Activated CD4-positive, alpha-beta T cell treated with anti-CD3 and anti-CD28 coated beads, Interleukin-2, amount 10 ng/mL, durations not matched to agents 24 days and 14 days (primary cell): ENCODE results near the gene CNTNAP1. TPM values are rescaled to one million over a fixed set of nuclear protein-coding genes. Genes with fewer than 3 reads are reported as not detected.

Source experiments
- DNase-seq: peaks from one replicate; pipeline ENCODE4 v3.0.0; 2022
- H3K27ac Mint-ChIP-seq: one replicate; pipeline ENCODE4 v1.8.0; 2022; ENCODE audit warnings: mild to moderate bottlenecking, mixed read lengths
- H3K27me3 Mint-ChIP-seq: one replicate; pipeline ENCODE4 v1.8.0; 2022; ENCODE audit warnings: mixed read lengths
- H3K36me3 Mint-ChIP-seq: one replicate; pipeline ENCODE4 v1.8.0; 2022; ENCODE audit warnings: low read depth, mild to moderate bottlenecking, mixed read lengths
- H3K4me1 Mint-ChIP-seq: one replicate; pipeline ENCODE4 v1.8.0; 2021; ENCODE audit warnings: mixed read lengths
- H3K4me3 Mint-ChIP-seq: one replicate; pipeline ENCODE4 v1.8.0; 2022; ENCODE audit warnings: mild to moderate bottlenecking, moderate library complexity, mixed read lengths
- H3K9me3 Mint-ChIP-seq: one replicate; pipeline ENCODE4 v1.8.0; 2021; ENCODE audit warnings: mixed read lengths
- intact Hi-C: fragments of 100-400 bp; cut with micrococcal nuclease; formaldehyde crosslinking; loops from one replicate; pipeline ENCODE4 v1.15.1; 2023
- total RNA-seq: library from RNA; stranded (reverse); gene quantifications from 2 replicates; pipeline ENCODE4 v1.2.3, GENCODE V29; 2022

CNTNAP1 gene
- total RNA-seq, 1 donor from 2014 or later: 3.0 TPM

DNA sequence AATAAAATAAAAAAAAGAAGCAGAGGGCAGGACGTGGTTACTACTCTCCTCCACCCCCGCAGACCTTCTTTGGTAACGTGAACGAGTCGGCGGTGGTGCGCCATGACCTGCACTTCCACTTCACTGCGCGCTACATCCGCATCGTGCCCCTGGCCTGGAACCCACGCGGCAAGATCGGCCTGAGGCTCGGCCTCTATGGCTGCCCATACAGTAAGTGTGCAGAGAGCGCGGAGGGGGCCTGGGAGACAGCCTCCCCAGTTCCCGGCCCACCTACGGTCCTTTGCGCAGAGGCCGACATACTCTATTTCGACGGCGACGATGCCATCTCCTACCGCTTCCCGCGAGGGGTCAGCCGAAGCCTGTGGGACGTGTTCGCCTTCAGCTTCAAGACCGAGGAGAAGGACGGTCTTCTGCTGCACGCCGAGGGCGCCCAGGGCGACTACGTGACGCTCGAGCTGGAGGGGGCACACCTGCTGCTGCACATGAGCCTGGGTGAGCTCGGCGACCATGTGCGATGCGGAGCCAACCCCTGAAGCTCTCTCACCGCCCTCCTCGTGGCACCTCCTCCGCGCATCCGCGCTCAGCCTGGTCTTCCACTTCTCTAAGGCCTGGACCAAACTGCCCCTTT is 2.7 kb downstream of the CNTNAP1 start:
- Mint-ChIP-seq H3K36me3 (no peaks in the 10 kb centered on the region), H3K27ac (no peak overlapping the region)

DNA sequence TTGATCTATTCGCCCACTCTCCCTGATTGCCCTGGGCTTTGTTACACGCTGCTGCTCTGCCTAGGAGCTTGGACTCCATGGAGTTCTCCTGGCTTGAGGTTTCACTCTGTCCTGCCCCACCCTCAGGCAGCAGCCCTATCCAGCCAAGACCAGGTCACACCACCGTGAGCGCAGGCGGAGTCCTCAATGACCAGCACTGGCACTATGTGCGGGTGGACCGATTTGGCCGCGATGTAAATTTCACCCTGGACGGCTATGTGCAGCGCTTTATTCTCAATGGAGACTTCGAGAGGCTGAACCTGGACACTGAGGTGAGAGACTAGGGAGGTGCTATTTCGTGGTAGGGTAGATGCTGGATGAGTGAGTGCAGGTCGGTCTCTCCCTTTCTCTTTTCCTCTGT is 3.5 kb downstream of the CNTNAP1 start:
- DNase-seq: no peak
- H3K4me3 Mint-ChIP-seq: no peak overlapping the region
- H3K9me3 Mint-ChIP-seq: no peaks in the 10 kb centered on the region
- H3K27ac Mint-ChIP-seq: no peak overlapping the region
- H3K27me3 Mint-ChIP-seq: peaks cover 23% of the 10 kb centered on the region
- H3K4me1 Mint-ChIP-seq: peaks cover 26% of the 10 kb centered on the region
- intact Hi-C loops: no loop called here
- H3K36me3 Mint-ChIP-seq: no peaks in the 10 kb centered on the region

More for the DNA sequence above, 2.7 kb downstream of the CNTNAP1 start:
- H3K4me1 Mint-ChIP-seq: peaks cover 31% of the 10 kb centered on the region
- H3K4me3 Mint-ChIP-seq: no peak overlapping the region
- no peak for DNase-seq
- intact Hi-C loops: no loop called here
- no peaks in the 10 kb centered on the region for H3K9me3 Mint-ChIP-seq
- peaks cover 23% of the 10 kb centered on the region for H3K27me3 Mint-ChIP-seq

DNA sequence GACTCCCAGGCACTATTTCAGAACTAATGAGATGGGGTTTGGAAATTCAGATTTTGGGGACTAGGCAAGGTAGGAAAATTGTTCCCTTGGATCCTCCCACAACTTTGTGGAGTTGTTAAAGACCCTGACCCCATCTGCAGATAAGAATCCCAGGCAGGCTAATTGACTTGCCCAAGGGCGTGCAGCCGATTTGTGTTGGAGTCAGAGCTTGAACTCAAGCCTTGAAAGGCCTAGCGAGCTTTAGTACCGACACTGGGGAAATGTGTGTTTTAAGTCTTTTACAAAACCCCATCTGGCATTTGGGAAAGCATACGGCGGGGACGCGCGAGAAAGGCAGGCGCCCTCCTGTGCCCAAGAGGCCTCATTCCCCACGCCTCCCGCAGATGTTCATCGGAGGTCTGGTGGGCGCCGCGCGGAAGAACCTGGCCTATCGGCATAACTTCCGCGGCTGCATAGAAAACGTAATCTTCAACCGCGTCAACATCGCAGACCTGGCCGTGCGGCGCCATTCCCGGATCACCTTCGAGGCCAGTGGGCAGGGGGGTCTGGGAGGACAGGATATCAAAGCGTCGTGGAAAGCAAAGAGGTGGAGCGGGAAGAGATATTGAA is 4.3 kb downstream of the CNTNAP1 start:
- Mint-ChIP-seq H3K9me3 (no peaks in the 10 kb centered on the region), H3K27ac (no peak overlapping the region), H3K36me3 (no peaks in the 10 kb centered on the region), H3K4me1 (peaks cover 21% of the 10 kb centered on the region), H3K4me3 (no peak overlapping the region), H3K27me3 (peaks cover 19% of the 10 kb centered on the region)
- DNase-seq: no peak
- intact Hi-C loops: no loop called here

DNA sequence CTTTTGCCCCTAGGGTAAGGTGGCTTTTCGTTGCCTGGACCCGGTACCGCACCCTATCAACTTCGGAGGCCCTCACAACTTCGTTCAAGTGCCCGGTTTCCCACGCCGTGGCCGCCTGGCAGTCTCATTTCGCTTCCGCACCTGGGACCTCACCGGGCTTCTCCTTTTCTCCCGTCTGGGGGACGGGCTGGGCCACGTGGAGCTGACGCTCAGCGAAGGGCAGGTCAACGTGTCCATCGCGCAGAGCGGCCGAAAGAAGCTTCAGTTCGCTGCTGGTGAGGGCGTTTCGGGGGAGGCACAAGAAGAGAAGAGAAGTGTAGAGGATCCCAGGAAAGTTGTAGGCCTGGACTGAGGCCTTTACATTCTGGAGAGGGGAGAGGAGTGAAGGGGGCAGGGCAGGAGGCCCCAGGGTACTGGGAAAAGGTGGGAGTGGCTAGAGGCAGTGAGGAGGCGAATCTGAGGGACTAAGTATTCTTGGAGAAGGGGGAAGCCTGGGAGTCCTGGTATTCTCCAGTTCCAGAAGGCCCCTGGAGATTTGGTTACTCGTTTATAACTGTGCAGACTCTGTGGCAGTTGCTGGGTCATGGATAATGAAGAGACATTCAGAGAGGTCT is 5.5 kb downstream of the CNTNAP1 start:
- Mint-ChIP-seq H3K9me3 (no peaks in the 10 kb centered on the region), H3K27ac (no peak overlapping the region)

DNA sequence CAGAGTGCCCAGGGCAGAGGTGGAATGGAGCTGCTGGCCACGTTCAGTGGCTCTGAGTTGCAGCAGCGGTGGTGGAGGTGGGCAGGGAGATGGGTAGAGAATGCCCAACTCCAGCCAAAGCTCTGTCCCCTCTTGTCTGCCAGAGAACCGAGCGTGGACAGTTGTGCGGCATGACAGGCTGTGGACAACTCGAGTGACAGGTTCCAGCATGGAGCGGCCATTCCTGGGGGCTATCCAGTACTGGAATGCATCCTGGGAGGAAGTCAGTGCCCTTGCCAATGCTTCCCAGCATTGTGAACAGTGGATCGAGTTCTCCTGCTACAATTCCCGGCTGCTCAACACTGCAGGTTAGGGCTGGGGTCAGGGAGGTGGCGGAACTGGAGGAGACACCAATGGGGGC is 8.3 kb downstream of the CNTNAP1 start:
- no peaks in the 10 kb centered on the region for H3K36me3 Mint-ChIP-seq
- H3K4me3 Mint-ChIP-seq: no peak overlapping the region
- H3K4me1 Mint-ChIP-seq: no peaks in the 10 kb centered on the region
- DNase-seq: no peak
- intact Hi-C loops: no loop called here
- H3K9me3 Mint-ChIP-seq: no peaks in the 10 kb centered on the region
- H3K27ac Mint-ChIP-seq: no peak overlapping the region
- H3K27me3 Mint-ChIP-seq: no peaks in the 10 kb centered on the region

More for the DNA sequence above, 5.5 kb downstream of the CNTNAP1 start:
- Mint-ChIP-seq H3K27me3 (peaks cover 11% of the 10 kb centered on the region), H3K36me3 (no peaks in the 10 kb centered on the region), H3K4me3 (no peak overlapping the region), H3K4me1 (peaks cover 9% of the 10 kb centered on the region)
- no peak for DNase-seq
- intact Hi-C loops: no loop called here

DNA sequence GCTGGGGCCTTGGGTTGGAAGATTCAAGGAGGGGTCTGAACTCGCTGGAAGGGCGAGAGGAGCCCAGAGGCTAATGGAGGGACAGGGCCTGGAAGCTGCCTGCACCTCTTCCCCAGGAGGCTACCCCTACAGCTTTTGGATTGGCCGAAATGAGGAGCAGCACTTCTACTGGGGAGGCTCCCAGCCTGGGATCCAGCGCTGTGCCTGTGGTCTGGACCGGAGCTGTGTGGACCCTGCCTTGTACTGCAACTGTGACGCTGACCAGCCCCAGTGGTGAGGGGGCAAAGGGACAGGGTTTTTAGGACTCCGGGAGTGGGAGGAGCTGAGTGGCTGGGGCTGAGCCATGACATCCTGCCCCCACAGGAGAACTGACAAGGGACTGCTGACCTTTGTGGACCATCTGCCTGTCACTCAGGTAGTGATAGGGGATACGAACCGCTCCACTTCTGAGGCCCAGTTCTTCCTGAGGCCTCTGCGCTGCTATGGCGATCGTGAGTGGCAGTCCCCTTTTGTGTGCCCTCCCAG is 8.8 kb downstream of the CNTNAP1 start:
- no peak for DNase-seq
- intact Hi-C loops: no loop called here
- H3K4me1 Mint-ChIP-seq: no peaks in the 10 kb centered on the region
- no peaks in the 10 kb centered on the region for H3K27me3 Mint-ChIP-seq
- H3K36me3 Mint-ChIP-seq: no peaks in the 10 kb centered on the region
- H3K4me3 Mint-ChIP-seq: no peak overlapping the region
- no peak overlapping the region for H3K27ac Mint-ChIP-seq
- no peaks in the 10 kb centered on the region for H3K9me3 Mint-ChIP-seq

DNA sequence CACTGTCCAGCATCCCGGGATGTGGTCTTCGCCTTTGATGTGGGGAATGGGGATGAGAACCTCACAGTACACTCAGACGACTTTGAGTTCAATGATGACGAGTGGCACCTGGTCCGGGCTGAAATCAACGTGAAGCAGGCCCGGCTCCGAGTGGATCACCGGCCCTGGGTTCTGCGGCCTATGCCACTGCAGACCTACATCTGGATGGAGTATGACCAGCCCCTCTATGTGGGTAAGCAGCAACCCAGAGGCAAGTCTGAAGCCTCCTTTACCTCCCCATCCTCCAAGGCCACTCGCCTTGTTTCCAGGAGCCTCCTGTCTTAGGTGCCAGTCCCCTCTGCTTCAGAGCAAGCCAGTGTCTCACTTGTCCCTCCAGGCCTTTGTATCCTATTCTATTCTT is 10.2 kb downstream of the CNTNAP1 start:
- Mint-ChIP-seq H3K27me3 (no peaks in the 10 kb centered on the region), H3K4me3 (no peak overlapping the region), H3K36me3 (no peaks in the 10 kb centered on the region), H3K4me1 (no peaks in the 10 kb centered on the region), H3K27ac (no peak overlapping the region), H3K9me3 (no peaks in the 10 kb centered on the region)
- intact Hi-C loops: no loop called here
- DNase-seq: no peak

DNA sequence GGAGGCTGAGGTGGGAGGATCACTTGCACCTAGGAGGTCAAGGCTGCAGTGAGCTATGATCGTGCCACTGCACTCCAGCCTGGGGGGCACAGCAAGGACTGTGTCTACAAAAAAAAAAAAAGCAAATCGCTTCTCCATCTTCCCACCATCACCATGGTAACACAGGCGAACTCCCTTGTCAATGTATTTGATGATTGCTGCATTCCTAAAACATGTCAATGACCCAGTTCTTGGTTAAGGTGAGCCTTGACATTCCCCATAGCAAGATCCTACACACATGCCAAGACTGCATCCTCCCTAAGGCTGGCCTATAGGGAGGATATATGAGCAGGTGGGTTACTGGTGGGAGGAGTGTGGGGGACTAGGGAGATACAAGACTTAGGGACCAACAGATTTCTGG is 12.2 kb downstream of the CNTNAP1 start:
- Mint-ChIP-seq H3K36me3 (peaks cover 2% of the 10 kb centered on the region), H3K27me3 (no peaks in the 10 kb centered on the region), H3K4me3 (no peak overlapping the region), H3K27ac (no peak overlapping the region), H3K4me1 (no peaks in the 10 kb centered on the region), H3K9me3 (no peaks in the 10 kb centered on the region)
- intact Hi-C loops: no loop called here
- no peak for DNase-seq

DNA sequence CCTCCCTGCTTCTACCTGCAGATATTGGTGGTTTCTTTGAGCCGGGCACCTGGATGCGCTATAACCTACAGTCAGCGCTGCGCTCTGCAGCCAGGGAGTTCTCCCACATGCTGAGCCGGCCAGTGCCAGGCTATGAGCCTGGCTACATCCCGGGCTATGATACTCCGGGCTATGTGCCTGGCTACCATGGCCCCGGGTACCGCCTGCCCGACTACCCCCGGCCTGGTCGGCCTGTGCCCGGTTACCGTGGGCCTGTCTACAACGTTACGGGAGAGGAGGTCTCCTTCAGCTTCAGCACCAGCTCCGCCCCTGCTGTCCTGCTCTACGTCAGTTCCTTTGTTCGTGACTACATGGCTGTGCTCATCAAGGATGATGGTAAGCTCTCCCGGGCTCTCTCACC is 13.2 kb downstream of the CNTNAP1 start:
- no peak for DNase-seq
- intact Hi-C loops: no loop called here
- Mint-ChIP-seq H3K4me1 (no peaks in the 10 kb centered on the region), H3K27me3 (no peaks in the 10 kb centered on the region), H3K27ac (no peak overlapping the region), H3K36me3 (peaks cover 3% of the 10 kb centered on the region), H3K4me3 (no peak overlapping the region), H3K9me3 (no peaks in the 10 kb centered on the region)

DNA sequence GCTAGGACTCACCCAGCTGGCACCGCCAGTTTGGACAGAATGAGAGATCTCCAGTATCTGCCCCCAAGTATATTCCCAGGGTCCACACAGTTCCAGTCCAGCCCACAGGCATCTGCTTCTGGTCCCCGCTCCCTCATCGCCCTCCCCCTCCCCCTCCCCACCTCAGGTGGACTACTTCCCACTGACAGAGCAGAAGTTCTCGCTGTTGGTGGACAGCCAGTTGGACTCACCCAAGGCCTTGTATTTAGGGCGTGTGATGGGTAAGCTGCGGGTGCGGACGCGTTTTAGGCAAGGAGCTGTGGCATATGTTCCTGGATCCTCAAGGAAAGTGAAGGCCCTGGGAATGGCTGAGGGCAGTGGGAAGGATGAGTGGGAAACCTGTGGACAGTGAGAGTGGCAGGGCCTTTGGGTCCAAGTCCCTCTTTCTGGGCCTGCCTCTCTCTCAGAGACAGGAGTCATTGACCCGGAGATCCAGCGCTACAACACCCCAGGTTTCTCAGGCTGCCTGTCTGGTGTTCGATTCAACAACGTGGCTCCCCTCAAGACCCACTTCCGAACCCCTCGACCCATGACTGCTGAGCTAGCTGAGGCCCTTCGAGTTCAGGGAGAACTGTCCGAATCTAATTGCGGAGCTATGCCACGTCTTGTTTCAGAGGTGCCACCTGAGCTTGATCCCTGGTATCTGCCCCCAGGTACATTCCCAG is 14.9 kb downstream of the CNTNAP1 start:
- intact Hi-C loops: no loop called here
- H3K36me3 Mint-ChIP-seq: peaks cover 13% of the 10 kb centered on the region
- no peaks in the 10 kb centered on the region for H3K27me3 Mint-ChIP-seq
- H3K4me1 Mint-ChIP-seq: no peaks in the 10 kb centered on the region
- no peak overlapping the region for H3K4me3 Mint-ChIP-seq
- no peak overlapping the region for H3K27ac Mint-ChIP-seq
- no peak for DNase-seq
- H3K9me3 Mint-ChIP-seq: no peaks in the 10 kb centered on the region

DNA sequence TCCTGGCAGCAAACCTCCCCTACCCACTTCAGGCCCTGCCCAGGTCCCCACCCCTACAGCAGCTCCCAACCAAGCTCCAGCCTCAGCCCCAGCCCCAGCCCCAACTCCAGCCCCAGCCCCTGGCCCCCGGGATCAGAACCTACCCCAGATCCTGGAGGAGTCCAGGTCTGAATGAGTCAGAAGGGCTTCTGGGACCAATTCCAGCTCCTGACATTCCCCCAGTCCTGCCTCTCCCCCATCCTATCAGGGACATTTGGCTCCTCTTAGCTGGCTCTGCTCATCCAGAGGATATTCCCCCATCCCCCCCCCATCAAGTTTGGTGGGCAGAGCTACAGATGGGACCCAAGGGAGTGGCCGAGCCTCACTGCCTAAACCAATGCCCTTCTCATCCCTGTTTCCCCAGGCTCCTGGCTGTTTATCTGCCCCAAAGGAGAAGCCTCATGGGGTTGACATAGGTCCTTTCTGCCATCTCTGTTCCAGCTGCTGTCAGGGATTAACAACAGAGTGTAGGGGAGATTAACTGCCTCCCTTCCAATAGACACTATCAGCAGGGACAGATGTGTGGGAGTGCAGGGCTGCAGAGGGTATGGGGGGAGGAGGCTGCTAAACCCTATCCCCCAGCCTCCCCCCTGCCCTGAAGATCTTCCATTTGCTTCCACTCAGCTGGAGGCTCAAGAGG is 16.5 kb downstream of the CNTNAP1 start:
- peaks cover 26% of the 10 kb centered on the region for H3K36me3 Mint-ChIP-seq
- H3K4me3 Mint-ChIP-seq: no peak overlapping the region
- H3K4me1 Mint-ChIP-seq: peaks cover under 1% of the 10 kb centered on the region
- no peak overlapping the region for H3K27ac Mint-ChIP-seq
- intact Hi-C loops: no loop called here
- H3K9me3 Mint-ChIP-seq: no peaks in the 10 kb centered on the region
- H3K27me3 Mint-ChIP-seq: no peaks in the 10 kb centered on the region
- DNase-seq: no peak

DNA sequence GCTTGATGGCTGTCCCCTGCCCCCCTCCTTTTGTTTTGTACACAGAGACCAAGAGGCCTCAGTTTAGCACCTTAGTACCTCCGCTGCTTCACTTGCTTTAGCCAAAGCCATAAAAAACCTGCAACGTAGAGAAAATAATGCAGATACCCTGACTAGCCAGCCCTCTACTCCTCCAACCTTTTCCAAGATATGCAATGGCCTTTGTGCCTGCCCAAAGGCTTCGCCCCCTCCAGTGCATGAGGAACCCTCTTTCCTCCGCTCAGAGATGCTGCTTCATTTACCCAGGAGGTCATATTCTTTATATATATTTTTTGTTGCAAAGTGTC is 17.0 kb downstream of the CNTNAP1 start:
- Mint-ChIP-seq H3K27ac (no peak overlapping the region), H3K27me3 (no peaks in the 10 kb centered on the region), H3K36me3 (peaks cover 29% of the 10 kb centered on the region), H3K9me3 (no peaks in the 10 kb centered on the region), H3K4me3 (no peak overlapping the region), H3K4me1 (peaks cover 2% of the 10 kb centered on the region)
- DNase-seq: no peak
- intact Hi-C loops: no loop called here

DNA sequence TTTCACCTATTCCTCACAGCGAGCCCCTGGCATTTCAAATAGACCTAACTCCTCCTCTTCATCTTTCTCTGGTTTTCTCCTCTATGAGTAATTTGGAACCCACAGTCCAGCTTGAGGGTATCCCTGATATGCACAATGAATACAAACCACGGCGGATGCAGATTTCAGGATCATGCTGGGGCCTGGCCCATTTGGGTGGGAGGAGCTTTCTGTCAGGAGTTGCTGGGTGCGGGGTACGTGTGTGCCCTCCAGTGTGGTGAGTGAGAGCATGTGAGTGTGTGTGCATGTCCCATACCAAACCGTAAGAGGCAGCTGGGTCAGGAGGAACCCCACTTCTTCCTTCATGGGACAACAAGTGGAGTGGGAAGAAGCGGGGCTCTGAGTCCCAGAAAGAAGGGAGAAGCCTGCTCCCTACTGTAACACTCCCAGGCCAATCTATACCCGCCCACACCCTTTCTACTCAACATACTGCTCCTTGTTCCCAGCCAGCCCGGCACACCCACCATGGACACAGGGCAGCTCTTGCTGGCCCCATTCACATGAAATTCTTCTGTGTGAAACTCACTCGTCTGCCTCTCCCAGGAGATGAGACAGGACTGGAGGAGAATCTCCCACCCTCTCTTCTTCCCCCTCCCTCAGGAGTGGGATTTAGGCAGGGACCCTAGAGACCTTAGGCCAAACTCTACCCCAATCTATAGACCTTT is 18.4 kb downstream of the CNTNAP1 start:
- Mint-ChIP-seq H3K27ac (no peak overlapping the region), H3K36me3 (peaks cover 39% of the 10 kb centered on the region), H3K4me3 (no peak overlapping the region), H3K4me1 (peaks cover 10% of the 10 kb centered on the region), H3K27me3 (no peaks in the 10 kb centered on the region), H3K9me3 (no peaks in the 10 kb centered on the region)
- no peak for DNase-seq
- intact Hi-C loops: no loop called here
